ENCODE data around the gene HSBP1L1.

GRCh38 chr18:79916546-79917168 lies 47.8 kb upstream of the HSBP1L1 start:
- TF ChIP-seq EZH2 (IDR thresholded peaks at IDR 0.05) (no peak), REST (IDR thresholded peaks at IDR 0.05; ENCODE audit: low read depth) (no peak), CTCF (IDR thresholded peaks at IDR 0.05 in 2 of 3, conservative IDR thresholded peaks at IDR 0.05 in 1 of 3; ENCODE audit: borderline replicate concordance in 1 of 3, insufficient read depth in 1 of 3, low read depth in 2 of 3, low read length in 2 of 3) (no peak)
